WTC11 (cell line): ENCODE data around the gene PKIG. TPM values are rescaled to one million over a fixed set of nuclear protein-coding genes. Genes with fewer than 3 reads are reported as not detected.

Source experiments
- ATAC-seq: fragments of 200-7000 bp; cut with Tn5 transposase; 2 replicates; pipeline ENCODE4 v1.10.0; 2021; ENCODE audit warnings: mild to moderate bottlenecking, moderate library complexity
- CTCF ChIA-PET: fragments of 300-600 bp; sonication (Branson Sonifier 250); formaldehyde crosslinking; loops from one replicate; lab custom pipeline; 2021; ENCODE audit warnings: antibody characterized with exemption; lab: Charles Lee
- POLR2A ChIA-PET: fragments of 350-600 bp; sonication (Branson Sonifier 250); formaldehyde crosslinking; loops from one replicate; lab custom pipeline; 2021; ENCODE audit warnings: antibody characterized with exemption; lab: Charles Lee
- DNase-seq: peaks from one replicate; pipeline ENCODE4 v3.0.0; 2021; ENCODE audit warnings: low spot score
- H3K27ac Mint-ChIP-seq: 2 replicates; pipeline ENCODE4 v1.8.0; 2021; ENCODE audit warnings: mixed read lengths
- H3K27me3 Mint-ChIP-seq: 2 replicates; pipeline ENCODE4 v1.8.0; 2021; ENCODE audit warnings: low read depth, mild to moderate bottlenecking, moderate library complexity, mixed read lengths
- H3K36me3 Mint-ChIP-seq: 2 replicates; pipeline ENCODE4 v1.8.0; 2021; ENCODE audit warnings: mixed read lengths
- H3K4me1 Mint-ChIP-seq: 2 replicates; pipeline ENCODE4 v1.8.0; 2022; ENCODE audit warnings: mixed read lengths
- H3K4me3 Mint-ChIP-seq: 2 replicates; pipeline ENCODE4 v1.8.0; 2021; ENCODE audit warnings: mild to moderate bottlenecking, moderate library complexity, mixed read lengths
- H3K9me3 Mint-ChIP-seq: 2 replicates; pipeline ENCODE4 v1.8.0; 2021; ENCODE audit warnings: mixed read lengths
- CREM ChIP-seq: sonication (generic); formaldehyde crosslinking; IDR thresholded peaks from 2 replicates; pipeline ENCODE4 v1.8.1; 2022; ENCODE audit warnings: mild to moderate bottlenecking, missing genetic modification reagents, moderate library complexity
- ETV6 ChIP-seq: sonication (generic); formaldehyde crosslinking; IDR thresholded peaks from 2 replicates; pipeline ENCODE4 v1.8.1; 2022; ENCODE audit warnings: mild to moderate bottlenecking, missing genetic modification reagents
- HMGXB4 ChIP-seq: sonication (generic); formaldehyde crosslinking; IDR thresholded peaks from 2 replicates; pipeline ENCODE4 v1.8.1; 2023; ENCODE audit warnings: mild to moderate bottlenecking, moderate library complexity, missing genetic modification reagents
- JUN ChIP-seq: sonication (generic); formaldehyde crosslinking; IDR thresholded peaks from 2 replicates; pipeline ENCODE4 v1.8.0; 2023; ENCODE audit warnings: mild to moderate bottlenecking, missing genetic modification reagents
- SP1 ChIP-seq: sonication (generic); formaldehyde crosslinking; conservative IDR thresholded peaks from 2 replicates; pipeline ENCODE4 v1.8.1; 2022; ENCODE audit warnings: missing genetic modification reagents
- ZNF263 ChIP-seq: sonication (generic); formaldehyde crosslinking; IDR thresholded peaks from 2 replicates; pipeline ENCODE4 v1.8.1; 2022; ENCODE audit warnings: low read depth, mild to moderate bottlenecking, moderate library complexity, missing genetic modification reagents
- ZNF512 ChIP-seq: sonication (generic); formaldehyde crosslinking; IDR thresholded peaks from 2 replicates; pipeline ENCODE4 v1.8.1; 2022; ENCODE audit warnings: missing genetic modification reagents, borderline replicate concordance
- total RNA-seq: library from RNA; stranded (reverse); gene quantifications from 3 replicates; pipeline ENCODE4 v1.2.3, GENCODE V29; 2021
- TF ChIP-seq, protein P1 (sequence below): fragments of 250-450 bp; sonication (Bioruptor Pico); conservative IDR thresholded peaks from 2 replicates; pipeline ENCODE4 v1.9.0; 2021; ENCODE audit warnings: mild to moderate bottlenecking
- TF ChIP-seq, protein P2 (sequence below): fragments of 250-450 bp; sonication (Bioruptor Pico); IDR thresholded peaks from 2 replicates; pipeline ENCODE4 v1.8.0; 2021; ENCODE audit warnings: mild to moderate bottlenecking
- TF ChIP-seq, protein P3 (sequence below): sonication (generic); formaldehyde crosslinking; IDR thresholded peaks from 2 replicates; pipeline ENCODE4 v1.8.1; 2022; ENCODE audit warnings: mild to moderate bottlenecking, moderate library complexity, missing genetic modification reagents
- TF ChIP-seq, protein P4 (sequence below): fragments of 200-600 bp; IDR thresholded peaks from 2 replicates; pipeline ENCODE4 v1.8.0; 2022; ENCODE audit warnings: antibody characterized with exemption
- TF ChIP-seq, protein P5 (sequence below): sonication (generic); formaldehyde crosslinking; IDR thresholded peaks from 2 replicates; pipeline ENCODE4 v1.8.0; 2022; ENCODE audit warnings: mild to moderate bottlenecking, missing genetic modification reagents
- TF ChIP-seq, protein P6 (sequence below): fragments of 250-450 bp; sonication (Bioruptor Pico); IDR thresholded peaks from 2 replicates; pipeline ENCODE4 v2.1.2; 2022; ENCODE audit warnings: mild to moderate bottlenecking, moderate library complexity

The PKIG gene
- total RNA-seq, 1 experiment from 2014 or later, result 22.7 TPM

GRCh38 chr20:44644230-44644617, 61.8 kb downstream of the PKIG start (continued):
- TF ChIP-seq, protein P1, sequence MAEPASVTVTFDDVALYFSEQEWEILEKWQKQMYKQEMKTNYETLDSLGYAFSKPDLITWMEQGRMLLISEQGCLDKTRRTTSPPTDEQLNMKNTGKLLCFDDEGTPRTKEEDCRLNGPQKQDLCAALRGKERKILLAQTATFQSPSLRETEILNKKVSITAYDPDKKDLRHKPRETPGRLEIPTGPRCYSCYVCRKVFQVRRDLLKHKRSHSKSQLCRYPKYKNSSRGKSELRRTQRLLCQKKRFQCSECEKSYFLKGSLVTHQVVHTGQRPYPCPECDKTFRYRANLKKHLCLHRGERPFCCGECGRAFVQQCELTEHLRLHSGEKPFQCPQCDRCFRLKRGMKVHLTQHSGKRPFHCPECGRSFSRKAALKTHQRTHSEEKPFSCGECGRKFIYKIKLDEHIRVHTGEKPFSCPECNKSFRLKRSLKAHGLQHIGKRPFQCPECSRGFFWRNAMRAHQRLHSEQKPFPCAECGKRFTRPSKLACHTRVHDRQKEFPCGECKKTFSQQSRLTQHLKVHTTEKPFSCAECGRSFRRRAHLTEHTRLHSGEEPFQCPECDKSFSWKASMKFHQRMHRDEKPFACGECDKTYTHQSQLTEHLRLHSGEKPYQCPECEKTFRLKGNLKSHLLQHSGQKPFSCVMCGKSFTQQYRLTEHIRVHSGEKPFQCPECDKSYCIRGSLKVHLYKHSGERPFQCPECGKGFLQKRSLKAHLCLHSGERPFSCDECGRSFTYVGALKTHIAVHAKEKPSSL (CRISPR knock-in tag), result no peak
- no peak for TF ChIP-seq ETV6 (CRISPR knock-in tag)
- TF ChIP-seq ZNF263 (CRISPR knock-in tag), result no peak

DNA sequence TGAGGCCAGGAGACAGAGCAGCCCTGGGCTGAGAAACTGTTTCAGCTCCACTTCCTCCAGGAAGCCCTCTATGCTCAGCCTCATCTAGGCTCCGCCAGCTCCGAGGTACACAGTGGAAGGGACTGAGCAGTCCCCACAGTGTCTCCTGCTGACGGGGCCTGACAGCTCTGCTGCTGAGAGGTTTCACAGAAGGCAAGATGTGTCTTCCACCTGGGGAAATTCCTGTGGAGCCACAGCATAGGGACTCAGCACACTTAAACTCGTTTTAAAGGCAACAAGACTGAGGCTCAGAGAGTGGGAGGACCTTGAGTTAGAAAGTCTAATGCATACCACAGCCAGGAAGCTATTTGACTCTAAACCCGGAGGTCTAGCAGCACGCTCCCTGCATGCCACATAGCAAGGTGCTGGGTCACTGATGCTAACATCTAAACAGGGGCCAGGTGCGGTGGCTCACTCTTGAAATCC, 62.3 kb downstream of the PKIG start:
- Mint-ChIP-seq H3K9me3 (peaks cover 5% of the 10 kb centered on the region), H3K36me3 (peaks cover 11% of the 10 kb centered on the region), H3K27me3 (no peaks in the 10 kb centered on the region), H3K4me3 (no peak overlapping the region), H3K27ac (peak overlapping the region; percentile 41; the same call in 1 of the 2 replicates), H3K4me1 (peaks cover 74% of the 10 kb centered on the region)
- ChIA-PET CTCF (interaction anchor here (0.7 to 1.4 kb wide), 4 partner anchors 34 to 97 kb away, joined by 3 to 8 read pairs (median 4); no protein-coding TSS in a partner anchor), POLR2A (no interaction called here)
- DNase-seq, result no peak
- TF ChIP-seq SP1 (CRISPR knock-in tag) (no peak), HMGXB4 (CRISPR knock-in tag) (no peak), JUN (CRISPR knock-in tag) (no peak), ZNF512 (CRISPR knock-in tag) (no peak), CREM (CRISPR knock-in tag) (no peak)
- TF ChIP-seq, protein P2, sequence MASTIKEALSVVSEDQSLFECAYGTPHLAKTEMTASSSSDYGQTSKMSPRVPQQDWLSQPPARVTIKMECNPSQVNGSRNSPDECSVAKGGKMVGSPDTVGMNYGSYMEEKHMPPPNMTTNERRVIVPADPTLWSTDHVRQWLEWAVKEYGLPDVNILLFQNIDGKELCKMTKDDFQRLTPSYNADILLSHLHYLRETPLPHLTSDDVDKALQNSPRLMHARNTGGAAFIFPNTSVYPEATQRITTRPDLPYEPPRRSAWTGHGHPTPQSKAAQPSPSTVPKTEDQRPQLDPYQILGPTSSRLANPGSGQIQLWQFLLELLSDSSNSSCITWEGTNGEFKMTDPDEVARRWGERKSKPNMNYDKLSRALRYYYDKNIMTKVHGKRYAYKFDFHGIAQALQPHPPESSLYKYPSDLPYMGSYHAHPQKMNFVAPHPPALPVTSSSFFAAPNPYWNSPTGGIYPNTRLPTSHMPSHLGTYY (CRISPR knock-in tag), result no peak
- TF ChIP-seq, protein P3, sequence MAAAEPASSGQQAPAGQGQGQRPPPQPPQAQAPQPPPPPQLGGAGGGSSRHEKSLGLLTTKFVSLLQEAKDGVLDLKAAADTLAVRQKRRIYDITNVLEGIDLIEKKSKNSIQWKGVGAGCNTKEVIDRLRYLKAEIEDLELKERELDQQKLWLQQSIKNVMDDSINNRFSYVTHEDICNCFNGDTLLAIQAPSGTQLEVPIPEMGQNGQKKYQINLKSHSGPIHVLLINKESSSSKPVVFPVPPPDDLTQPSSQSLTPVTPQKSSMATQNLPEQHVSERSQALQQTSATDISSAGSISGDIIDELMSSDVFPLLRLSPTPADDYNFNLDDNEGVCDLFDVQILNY (CRISPR knock-in tag), result no peak
- TF ChIP-seq, protein P4, sequence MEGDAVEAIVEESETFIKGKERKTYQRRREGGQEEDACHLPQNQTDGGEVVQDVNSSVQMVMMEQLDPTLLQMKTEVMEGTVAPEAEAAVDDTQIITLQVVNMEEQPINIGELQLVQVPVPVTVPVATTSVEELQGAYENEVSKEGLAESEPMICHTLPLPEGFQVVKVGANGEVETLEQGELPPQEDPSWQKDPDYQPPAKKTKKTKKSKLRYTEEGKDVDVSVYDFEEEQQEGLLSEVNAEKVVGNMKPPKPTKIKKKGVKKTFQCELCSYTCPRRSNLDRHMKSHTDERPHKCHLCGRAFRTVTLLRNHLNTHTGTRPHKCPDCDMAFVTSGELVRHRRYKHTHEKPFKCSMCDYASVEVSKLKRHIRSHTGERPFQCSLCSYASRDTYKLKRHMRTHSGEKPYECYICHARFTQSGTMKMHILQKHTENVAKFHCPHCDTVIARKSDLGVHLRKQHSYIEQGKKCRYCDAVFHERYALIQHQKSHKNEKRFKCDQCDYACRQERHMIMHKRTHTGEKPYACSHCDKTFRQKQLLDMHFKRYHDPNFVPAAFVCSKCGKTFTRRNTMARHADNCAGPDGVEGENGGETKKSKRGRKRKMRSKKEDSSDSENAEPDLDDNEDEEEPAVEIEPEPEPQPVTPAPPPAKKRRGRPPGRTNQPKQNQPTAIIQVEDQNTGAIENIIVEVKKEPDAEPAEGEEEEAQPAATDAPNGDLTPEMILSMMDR, result no peak
- TF ChIP-seq, protein P5, sequence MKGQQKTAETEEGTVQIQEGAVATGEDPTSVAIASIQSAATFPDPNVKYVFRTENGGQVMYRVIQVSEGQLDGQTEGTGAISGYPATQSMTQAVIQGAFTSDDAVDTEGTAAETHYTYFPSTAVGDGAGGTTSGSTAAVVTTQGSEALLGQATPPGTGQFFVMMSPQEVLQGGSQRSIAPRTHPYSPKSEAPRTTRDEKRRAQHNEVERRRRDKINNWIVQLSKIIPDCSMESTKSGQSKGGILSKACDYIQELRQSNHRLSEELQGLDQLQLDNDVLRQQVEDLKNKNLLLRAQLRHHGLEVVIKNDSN, result no peak
- TF ChIP-seq, protein P1 (CRISPR knock-in tag), result no peak
- TF ChIP-seq, protein P6, sequence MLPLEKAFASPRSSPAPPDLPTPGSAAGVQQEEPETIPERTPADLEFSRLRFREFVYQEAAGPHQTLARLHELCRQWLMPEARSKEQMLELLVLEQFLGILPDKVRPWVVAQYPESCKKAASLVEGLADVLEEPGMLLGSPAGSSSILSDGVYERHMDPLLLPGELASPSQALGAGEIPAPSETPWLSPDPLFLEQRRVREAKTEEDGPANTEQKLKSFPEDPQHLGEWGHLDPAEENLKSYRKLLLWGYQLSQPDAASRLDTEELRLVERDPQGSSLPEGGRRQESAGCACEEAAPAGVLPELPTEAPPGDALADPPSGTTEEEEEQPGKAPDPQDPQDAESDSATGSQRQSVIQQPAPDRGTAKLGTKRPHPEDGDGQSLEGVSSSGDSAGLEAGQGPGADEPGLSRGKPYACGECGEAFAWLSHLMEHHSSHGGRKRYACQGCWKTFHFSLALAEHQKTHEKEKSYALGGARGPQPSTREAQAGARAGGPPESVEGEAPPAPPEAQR (CRISPR knock-in tag), result no peak
- no peak for ATAC-seq
